K562 treated with DMSO at 1 percent for 24 hours (cell line): ENCODE results near the gene HPS6. TPM values are rescaled to one million over a fixed set of nuclear protein-coding genes. Genes with fewer than 3 reads are reported as not detected.

Experiments
- total RNA-seq: library from RNA; unstranded; fragments of 300-600 nt; gene quantifications from 2 replicates; pipeline ENCODE4 v1.2.3, GENCODE V29; 2022; ENCODE audit warnings: low read depth; ENCODE audit not compliant: insufficient read depth

The HPS6 gene
- total RNA-seq: 18.4 and 18.8 TPM in 2 replicates

DNA sequence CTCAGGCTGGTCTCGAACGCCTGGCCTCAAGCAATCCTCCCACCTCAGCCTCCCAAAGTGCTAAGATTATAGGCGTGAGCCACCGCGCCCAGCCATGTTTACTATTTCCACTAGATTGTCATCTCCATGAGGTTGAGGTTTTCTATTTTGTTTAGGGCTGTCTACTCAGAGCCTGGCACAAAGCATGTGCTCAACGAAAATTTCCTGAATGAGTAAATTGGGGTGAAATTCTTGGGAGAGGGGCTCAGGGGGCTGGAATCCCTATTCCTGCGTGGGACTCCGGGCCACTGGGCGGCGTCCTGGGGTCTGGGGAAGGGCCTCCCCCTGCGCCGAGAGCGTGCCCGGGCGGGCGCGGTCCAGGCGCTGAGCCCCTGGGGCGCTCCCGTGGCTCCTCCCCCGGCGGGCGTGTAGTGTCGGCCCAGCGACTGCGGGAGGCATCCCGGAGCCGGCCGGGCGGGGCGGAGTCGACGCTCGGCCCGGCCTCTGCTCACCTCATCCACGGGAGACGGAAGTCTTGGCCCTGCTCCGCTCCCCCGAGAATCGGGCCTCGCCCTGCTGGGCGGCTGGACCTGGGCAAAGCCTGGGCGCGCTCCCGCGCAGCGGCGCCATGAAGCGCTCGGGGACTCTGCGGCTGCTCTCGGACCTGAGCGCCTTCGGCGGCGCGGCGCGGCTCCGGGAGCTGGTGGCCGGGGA, at the start of gene HPS6:
TSS of gene HPS6 (plus strand) at position 482 of the 693 bp plus-strand sequence. CDS start at position 608, 126 bp downstream.

GRCh38 chr10:102055647-102056419, 9.3 kb upstream of the HPS6 start, which contains the start of gene ARMH3:
TSS of gene ARMH3 (minus strand) at chr10:102056173. CDS start at chr10:102040114, 16,059 bp downstream.

Other genes with a start within 250 kb of the HPS6 start
- gene OGA, start 246.9 kb upstream of the HPS6 start, total RNA-seq: 30.7 and 32.1 TPM in 2 replicates
- 1.3 and 1.4 TPM in 2 replicates for gene KCNIP2, start 221.5 kb upstream of the HPS6 start, total RNA-seq
- not detected in 2 replicates for gene ARMH3, start 9.2 kb upstream of the HPS6 start, total RNA-seq
- gene LDB1, start 55.0 kb downstream of the HPS6 start, total RNA-seq: 44.9 and 52.7 TPM in 2 replicates
- gene PPRC1, start 67.7 kb downstream of the HPS6 start, total RNA-seq: 8.8 and 10.2 TPM in 2 replicates
- 36.8 and 42.9 TPM in 2 replicates for gene NOLC1, start 87.0 kb downstream of the HPS6 start, total RNA-seq
- 0.52 and 1.7 TPM in 2 replicates for gene ELOVL3, start 160.9 kb downstream of the HPS6 start, total RNA-seq
- gene PITX3, start 176.2 kb downstream of the HPS6 start, total RNA-seq: 0.28 and 0.86 TPM in 2 replicates
- gene GBF1, start 180.2 kb downstream of the HPS6 start, total RNA-seq: 35.3 and 37.2 TPM in 2 replicates